ENCODE measurements around the gene RNU6-9.
"Not testable (repeated sequence)": the region's sequence is repeated elsewhere in the genome, so short reads cannot be mapped to it uniquely, and the experiment has no call there.

Gene RNU6-9

GRCh38 chr19:892894-893689 lies at the start of gene RNU6-9, which contains the start of gene MED16:
Gene RNU6-9, plus strand, starts transcription at chr19:893484.
Gene MED16, minus strand, starts transcription at chr19:893187. Its CDS starts 2,056 bp downstream, at chr19:891131.
- H3K4me3 ChIP-seq (replicated peaks; ENCODE audit: low read depth, low read length): peak within 1 kb of the TSS; percentile 79
- no peak for TF ChIP-seq CTCF (IDR thresholded peaks at IDR 0.05; ENCODE audit: low read length, missing control alignments)
- DNase-seq (ENCODE audit: low read depth): peak; percentile 94

- no peak for TF ChIP-seq CTCF (IDR thresholded peaks at IDR 0.05; ENCODE audit: low read length, missing control alignments)
- H3K4me3 ChIP-seq (replicated peaks; ENCODE audit: low read depth, low read length): no peak overlapping the region
- DNase-seq (ENCODE audit: low read depth): no peak
Measured at GRCh38 chr19:843836-844545, 49.3 kb upstream of the RNU6-9 start.

GRCh38 chr19:844546-844971 lies 48.7 kb upstream of the RNU6-9 start:
- no peak overlapping the region for H3K4me3 ChIP-seq (replicated peaks; ENCODE audit: low read depth, low read length)
- no peak for TF ChIP-seq CTCF (IDR thresholded peaks at IDR 0.05; ENCODE audit: low read length, missing control alignments)
- no peak for DNase-seq (ENCODE audit: low read depth)

GRCh38 chr19:845707-846521 lies 47.4 kb upstream of the RNU6-9 start:
- no peak overlapping the region for H3K4me3 ChIP-seq (replicated peaks; ENCODE audit: low read depth, low read length)
- no peak for DNase-seq (ENCODE audit: low read depth)
- TF ChIP-seq CTCF (IDR thresholded peaks at IDR 0.05; ENCODE audit: low read length, missing control alignments): no peak

- TF ChIP-seq CTCF (IDR thresholded peaks at IDR 0.05; ENCODE audit: low read length, missing control alignments): no peak
- H3K4me3 ChIP-seq (replicated peaks; ENCODE audit: low read depth, low read length): no peak overlapping the region
- no peak for DNase-seq (ENCODE audit: low read depth)
Measured at GRCh38 chr19:848386-848921, 44.8 kb upstream of the RNU6-9 start.

GRCh38 chr19:849195-849594 lies 44.1 kb upstream of the RNU6-9 start:
- not testable (repeated sequence) for H3K4me3 ChIP-seq (replicated peaks; ENCODE audit: low read depth, low read length); DNase-seq (ENCODE audit: low read depth)

All from fibroblast of pulmonary artery (primary cell).